ENCODE measurements around the gene GLB1L3.
"Not testable (repeated sequence)": the region's sequence is repeated elsewhere in the genome, so short reads cannot be mapped to it uniquely, and the experiment has no call there.

Gene GLB1L3

DNA sequence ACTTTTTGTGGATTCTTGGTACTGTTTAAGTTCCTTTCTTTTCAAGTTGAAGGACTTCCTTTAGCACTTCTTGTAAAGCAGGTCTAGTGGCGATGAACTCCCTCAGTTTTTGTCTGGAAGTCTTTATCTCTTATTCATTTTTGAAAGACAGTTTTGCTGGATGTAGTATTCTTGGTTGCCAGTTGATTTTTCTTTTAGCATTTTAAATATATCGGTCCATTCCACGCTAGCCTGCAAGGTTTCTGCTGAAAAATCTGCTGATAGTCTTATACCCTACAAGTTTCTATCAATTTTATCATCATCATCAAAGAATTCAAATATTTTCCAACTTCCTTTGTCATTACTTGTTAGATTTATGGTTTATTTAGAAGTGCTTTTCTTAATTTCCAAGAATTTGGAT, 40.9 kb downstream of the GLB1L3 start:
- DNase-seq: no peak

DNA sequence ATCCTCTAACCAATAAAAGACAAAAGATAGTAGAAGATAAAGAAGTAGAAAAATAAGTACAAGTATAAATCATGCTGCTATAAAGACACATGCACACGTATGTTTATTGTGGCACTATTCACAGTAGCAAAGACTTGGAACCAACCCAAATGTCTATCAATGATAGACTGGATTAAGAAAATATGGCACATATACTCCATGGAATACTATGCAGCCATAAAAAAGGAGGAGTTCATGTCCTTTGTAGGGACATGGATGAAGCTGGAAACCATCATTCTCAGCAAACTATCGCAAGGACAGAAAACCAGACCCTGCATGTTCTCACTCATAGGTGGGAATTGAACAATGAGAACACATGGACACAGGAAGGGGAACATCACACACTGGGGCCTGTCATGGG, 45.2 kb downstream of the GLB1L3 start:
- not testable (repeated sequence) for DNase-seq

DNA sequence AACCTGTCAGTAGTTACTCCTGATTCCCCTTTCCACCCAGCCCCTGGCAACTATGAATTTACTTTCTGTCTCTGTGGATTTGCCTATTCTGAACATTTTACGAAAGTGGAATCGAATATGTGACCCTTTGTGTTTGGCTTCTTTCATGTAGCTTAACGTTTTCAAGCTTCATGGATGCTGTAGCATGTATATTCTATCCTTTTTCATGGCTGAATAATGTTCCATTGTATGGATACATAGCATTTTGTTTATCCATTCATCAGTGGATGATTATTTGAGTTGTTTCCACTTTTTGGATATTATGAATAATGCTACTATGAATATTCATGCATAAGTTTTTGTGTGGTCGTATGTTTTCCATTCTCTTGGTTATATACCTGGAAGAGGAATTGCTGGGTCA, 46.4 kb downstream of the GLB1L3 start:
- DNase-seq: no peak

DNA sequence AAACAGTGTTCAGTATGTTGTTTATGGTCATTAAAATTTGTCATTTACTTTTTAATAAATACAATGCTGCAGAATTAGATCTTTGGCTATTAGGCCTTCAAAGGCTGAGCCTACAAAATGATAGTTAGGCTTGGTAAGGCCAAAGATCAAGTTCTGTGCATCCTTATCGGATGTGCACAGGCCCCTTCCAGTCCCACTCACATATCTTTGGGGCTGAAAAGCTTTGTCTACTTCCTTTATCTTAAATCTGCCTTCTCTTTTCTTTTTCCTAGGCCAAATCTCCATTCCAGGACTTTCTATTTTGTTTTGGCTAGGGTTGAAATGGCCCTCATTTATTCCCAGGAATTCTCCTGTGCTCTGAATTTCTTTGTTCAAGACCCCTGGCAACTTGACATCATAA, 52.3 kb downstream of the GLB1L3 start:
- no peak for DNase-seq

DNA sequence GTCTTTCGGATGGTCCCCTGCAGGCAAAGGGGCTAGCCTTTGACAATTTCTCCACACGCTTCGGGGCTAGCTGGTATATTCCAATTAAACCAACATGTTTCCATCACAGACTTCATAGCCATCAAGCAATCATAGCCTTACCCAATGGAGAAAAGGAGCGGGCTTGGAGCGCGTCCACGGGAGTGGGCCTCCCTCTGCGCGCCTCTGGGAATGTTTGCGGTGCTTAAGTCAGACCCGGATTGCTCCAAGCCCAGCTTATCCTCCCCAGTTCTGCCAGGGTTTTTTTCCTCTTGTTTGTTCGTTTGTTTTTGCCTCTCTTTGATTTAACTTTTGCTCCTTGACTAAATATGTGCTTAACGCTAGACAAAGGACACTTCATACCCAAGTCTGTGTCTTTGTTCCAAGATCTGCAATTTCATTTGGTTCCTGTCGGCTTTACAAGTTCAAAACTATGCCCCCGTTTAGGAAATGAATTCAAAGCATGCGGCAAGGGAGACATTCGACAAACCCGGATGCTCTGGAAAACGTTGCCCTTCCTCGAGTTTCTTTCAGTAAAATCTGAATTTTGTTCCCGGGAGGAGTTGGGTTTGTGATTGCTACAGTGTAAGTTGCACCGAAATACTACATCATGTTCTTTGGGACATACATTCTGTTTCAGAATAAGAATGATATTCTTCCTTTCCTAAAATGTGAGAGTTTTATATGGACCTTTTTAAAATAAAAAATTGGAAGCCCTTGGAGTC, 54.6 kb downstream of the GLB1L3 start:
- DNase-seq: no peak

DNA sequence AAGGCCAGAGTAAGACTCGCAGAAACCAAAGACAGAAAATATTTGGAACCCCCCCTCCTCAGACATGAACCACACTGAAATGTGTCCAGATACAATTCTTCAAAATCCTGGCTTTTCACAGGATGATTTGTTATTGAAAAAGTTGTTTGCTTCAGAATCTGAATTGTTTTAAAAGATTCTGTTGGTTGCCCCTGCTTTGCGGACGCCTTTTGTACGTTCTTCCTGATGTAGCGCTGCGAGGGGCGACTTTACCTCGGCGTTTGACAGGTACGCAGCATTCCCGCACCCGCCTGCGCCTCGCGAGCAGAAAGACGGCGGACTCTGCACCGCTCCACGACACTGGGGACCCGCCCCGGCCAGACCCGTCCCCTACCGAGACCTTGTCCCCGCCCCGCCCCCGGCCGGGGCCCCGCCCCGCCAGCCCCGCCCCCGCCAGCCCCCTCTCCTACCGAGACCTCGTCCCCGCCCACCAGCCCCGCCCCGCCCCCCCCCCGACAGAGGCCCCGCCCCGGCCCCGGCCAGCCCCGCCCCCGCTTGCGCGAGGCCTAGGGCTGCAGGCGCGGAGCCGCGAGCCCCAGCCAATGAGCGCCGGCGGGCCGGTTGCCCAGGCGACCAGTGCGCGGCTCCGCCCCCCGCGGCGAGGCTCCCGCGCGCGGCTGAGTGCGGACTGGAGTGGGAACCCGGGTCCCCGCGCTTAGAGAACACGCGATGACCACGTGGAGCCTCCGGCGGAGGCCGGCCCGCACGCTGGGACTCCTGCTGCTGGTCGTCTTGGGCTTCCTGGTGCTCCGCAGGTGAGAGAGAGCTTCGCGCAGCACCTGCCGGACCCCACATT, 55.4 kb downstream of the GLB1L3 start, which contains the start of gene GLB1L2:
GLB1L2 (plus strand) TSS at position 635 of the 835 bp plus-strand sequence; CDS start at position 709, 74 bp downstream.
- peak; percentile 83 for DNase-seq

DNA sequence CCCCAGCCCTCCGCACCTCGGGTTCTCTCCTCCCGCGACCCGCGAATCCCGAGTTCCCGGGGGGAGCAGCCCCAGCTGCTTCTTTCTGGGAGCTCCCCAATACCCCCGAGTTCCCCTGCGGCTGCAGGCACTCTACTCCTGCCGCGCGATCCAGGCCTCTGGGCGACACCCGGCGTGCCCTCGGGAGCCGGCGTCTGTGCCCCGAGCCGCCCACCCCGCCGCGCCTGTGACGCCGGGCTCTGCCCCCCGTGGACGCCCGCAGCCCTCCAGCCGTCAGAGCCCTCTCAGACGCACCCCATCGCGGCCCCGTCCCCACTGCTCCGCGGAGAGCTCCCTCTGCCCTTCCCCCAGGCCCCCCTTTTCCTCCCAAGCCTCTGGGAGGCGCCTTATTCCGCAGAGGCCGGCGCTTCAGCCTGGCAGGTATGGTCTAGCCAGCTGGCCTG, 56.0 kb downstream of the GLB1L3 start:
- DNase-seq: peak; percentile 42

DNA sequence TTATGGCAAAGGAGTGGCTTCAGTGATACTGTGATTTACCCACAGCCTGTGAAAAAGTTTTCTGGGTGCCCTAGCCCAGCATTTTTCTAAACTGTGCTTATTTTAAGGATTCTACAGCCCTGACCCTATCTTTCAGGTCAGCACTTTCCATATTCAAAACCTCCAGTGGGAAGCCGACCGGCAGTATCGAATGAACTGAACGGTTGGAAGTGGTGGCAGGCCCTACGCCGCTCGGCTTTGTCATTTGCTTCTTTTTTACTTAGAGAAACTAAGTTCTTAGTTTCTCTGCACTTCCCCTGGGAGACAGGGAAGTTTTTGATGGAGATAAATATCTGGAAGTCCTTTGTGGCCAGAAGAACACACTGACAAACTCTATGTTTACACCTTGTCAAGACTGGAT, 56.6 kb downstream of the GLB1L3 start:
- DNase-seq: no peak

DNA sequence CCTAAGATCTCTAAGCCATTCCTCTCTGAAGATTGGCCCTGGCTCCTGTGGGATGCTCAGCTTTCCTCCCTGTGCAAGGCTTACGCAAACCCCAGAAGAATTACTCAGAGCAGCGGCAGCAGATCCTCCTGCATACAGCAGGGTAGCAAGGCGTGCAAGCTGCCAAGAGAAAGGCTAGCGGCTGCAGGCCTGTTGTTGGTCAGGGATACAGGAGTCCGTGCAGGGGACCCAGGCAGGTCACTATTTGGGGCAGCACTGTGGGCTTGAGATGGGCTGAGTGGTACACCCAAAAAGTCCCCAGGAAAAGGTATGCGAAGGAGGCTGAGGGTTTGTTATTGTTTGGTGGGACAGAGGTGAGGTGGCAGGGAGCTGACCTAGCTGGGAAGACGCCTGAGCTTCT, 57.1 kb downstream of the GLB1L3 start:
- no peak for DNase-seq

DNA sequence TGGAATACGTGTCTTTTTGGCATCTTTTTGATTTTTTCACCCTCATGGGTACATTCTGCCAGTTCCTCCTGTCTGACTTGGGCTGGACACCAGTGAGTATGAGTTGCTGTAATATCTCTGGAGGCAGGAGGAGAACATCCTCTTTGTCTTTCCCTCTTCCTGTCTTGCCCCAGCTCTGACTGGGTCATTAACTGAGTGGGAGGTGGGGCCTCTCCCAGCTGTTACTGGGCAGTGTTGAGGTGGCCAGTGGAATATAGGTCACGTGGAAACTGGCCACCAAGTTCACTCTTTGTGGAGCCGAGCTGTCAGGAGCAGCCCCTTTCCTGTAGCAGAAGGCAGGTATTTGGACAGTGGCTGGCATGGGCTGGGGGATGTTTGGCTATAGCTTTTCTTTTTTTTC, 57.8 kb downstream of the GLB1L3 start:
- no peak for DNase-seq

DNA sequence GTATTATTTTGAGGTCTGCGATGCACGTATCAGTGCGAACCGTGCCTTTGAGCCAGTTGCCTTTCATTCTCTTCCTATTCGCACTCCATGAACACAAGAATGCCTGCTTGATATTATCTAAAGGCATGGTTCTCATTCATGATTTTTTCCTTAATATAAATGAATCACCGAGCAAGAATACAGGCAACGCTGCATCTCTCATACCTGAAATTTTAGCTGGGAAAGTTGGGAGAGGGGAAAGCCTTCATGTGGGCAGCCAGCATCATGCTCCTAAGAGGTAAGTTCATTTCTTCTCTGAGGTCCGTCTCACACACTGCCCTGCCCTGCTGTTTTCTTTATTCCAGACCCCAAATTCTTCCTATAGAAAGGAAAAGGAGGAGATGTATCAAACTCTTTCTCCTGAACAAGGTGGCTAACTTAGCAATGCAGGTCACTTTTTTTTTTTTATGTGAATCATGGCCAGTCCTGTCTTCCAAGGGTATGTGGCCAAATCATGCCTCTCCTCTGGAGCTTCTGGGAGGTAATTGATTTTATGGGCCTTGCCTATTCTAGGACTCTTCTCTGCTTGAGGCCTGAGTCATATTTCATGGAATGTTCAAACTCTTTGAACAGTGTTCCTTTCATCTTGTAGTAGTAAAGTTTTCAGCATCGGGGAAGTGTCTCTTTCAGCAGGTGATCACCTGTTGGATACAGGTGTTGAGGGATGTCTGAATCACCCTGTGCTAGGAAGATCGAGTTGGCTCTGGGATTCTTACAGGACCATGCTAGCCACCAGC, 58.8 kb downstream of the GLB1L3 start:
- no peak for DNase-seq

DNA sequence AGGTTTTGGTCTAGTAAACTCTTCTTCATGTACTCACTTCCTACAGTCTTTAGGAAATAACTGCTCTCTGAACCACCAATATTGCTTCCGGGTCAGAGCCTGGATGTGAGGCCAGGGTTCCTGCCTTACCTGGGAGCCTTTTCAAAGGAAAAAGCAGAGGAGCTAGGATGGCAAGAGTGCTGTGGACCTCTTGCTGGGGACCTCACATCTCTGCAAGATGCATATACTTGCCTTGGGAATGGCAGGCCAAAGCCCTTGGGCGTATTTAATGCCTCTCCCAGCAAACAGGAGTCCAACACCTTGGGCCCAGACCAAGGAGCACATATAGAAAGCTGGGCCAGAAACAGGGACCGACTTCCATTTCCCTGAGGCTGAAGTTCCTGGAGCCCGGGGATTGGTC, 60.9 kb downstream of the GLB1L3 start:
- no peak for DNase-seq

DNA sequence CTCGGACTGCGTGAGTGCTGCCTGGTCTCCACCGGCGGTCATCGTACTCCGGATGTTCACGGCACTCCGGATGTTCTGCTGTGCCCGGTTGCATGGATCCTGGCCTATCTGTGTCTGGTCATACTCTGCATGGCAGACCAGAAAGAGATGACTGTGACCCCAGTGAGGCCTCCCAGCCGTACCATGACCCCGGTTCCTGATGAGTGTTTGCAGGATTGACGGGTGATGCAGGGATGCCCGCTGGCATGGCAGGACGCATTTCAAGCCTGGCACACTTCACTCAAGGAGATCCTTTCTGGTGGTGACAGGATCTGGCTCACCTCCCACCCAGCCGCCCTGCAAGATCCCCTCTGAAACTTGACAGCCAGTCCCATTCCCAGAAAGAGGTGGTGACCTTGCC, 61.9 kb downstream of the GLB1L3 start:
- DNase-seq: no peak

DNA sequence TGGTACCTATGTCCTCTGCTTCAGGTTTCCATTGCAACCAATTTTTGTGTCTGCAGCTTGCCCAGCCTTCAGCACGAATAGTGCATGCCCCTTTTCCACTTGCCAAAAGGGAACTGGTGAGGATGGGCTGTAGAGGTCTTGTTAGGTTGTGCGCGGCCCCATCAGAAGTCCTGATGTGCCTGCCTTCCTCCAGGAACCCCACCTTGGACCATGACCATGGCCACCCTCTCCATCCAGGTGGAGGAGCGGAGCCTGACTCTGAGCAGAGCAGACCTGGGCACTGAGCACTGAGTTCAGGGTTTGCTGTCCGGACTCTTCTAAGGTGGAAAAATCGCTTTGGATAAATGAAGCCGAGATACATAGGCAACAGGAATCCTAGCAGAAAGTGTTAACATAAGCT, 62.5 kb downstream of the GLB1L3 start:
- DNase-seq: no peak

DNA sequence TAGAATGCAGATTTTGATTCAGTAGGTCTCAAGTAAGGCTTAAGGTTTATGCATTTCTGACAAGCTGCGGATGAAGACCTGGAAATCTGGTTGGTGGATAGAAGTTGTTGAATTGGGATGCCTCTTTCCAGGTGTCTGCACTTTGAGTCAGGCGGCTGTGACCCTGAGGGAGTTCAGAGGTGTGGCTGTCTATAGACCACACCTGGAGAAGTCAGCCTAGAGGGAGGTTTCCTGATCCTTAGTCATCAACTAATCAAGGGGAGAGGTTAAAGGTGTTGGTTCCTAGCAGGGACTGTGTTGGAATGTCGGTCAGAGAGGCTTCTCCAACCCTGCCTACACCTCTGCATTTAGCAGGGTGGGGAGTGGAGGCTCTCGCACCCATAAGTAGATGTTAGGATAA, 63.6 kb downstream of the GLB1L3 start:
- DNase-seq: no peak

DNA sequence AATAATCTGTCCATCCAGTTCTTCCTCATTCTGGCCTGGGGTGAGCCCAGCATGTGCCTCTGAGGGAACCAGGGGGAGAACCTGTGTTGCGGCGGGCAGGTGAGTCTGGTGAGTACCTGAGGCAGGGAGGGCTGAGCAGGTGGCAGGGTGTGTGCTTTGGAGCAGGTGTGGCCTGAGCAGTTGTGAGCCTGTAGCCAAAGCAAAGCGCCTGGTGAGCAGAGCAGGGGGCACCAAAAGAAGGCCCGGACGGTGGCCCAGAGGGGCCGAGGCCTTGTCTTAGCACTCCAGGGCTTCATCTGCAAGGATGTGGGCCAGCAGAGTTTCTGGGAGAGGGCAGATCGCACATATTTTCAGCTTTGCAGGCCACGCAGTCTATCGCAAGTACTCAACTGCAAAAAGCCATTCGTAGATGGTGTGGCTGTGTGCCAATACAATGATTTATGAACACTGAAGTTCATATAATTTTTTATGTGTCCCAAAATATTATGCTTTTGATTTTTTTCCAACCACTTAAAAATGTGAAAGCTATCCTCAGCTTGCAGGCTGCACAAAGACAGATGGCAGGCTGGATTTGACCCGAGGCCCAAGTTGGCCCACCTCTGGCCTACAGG, 64.3 kb downstream of the GLB1L3 start:
- no peak for DNase-seq

DNA sequence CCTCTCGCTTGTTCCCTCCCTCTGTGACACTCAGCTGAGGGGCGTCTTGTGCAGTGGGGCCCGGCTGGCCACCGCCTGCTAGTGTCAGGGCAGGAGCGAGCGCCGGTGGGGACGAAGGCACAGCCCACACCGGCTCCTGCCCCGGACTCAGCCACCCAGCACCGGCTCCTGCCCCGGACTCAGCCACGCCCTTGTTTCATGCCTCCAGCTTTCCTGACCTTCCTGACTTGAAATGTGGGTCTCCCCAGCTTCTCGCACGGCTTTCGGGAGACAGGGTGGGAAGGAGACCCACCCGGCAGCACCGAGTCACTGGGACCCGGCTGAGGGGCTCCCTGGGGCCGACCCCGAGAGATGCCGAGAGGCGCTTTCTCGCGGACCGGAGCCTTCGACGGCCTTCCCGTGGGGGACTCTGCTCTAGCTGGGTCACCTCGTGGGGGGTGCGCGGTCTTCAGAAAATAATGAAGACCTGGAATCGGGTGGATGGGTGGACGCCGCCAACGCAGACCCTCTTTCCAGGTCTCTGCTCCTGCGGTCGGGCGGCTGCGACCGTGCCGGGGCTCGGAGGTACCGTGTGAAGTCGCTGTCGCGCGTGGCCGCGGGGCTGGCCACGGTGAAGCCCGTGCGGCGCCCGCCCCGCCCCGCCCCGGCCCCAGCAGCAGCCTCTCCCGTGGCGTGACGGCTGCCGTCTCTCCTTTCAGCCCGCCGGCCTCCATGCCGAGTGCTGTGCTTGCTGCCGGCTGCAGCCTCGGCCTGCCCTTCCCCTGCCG, 65.8 kb downstream of the GLB1L3 start:
- DNase-seq: no peak

DNA sequence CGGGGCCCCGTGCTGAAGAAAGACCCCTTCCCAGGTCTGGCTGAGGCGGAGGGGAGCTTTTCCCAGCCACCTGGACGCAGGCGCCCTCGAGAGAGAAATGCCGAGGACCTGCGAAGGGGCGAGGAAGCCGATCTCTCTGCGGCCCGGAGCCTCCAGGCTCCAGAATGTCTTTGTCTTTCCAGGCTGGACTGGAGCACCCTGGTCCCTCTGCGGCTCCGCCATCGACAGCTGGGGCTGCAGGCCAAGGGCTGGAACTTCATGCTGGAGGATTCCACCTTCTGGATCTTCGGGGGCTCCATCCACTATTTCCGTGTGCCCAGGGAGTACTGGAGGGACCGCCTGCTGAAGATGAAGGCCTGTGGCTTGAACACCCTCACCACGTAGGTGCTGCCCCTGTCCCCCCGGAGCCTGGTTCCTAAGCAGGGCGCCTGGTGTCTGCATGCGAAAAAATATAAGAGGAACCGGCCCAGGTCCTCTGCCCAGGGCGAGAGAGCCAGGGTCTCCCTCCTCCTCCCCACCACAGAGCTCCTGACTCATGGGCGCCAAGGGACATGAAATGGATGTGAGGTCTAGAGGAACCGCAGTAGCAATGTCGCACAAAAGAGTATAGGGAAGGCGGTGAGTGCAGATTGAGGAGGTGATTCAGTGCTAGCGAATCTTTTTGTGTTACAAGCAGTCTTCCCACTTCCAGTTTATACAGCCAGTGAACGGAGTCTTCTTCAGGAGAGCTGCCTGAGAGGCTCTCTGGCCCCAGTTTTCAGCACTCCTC, 66.6 kb downstream of the GLB1L3 start:
- DNase-seq: no peak

DNA sequence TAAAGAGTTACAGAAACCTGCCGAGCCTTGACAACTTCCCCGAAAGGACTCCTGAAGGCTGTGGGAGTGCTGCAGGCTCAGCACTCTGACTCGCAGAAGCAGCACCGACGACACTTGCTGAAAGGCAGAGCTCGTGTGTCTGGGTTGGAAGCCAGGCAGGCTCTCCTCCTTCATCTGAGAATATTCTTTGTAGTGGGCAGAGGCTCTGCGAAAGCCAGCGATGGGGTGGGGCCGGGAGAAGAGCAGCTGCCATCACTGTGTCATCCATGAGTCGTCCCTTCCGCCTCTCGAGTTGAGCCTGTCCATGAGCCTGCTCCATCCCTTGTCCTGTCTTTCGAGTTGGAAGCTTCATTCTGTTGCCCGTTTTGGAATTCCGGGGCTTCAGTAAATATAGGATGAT, 67.5 kb downstream of the GLB1L3 start:
- DNase-seq: no peak

DNA sequence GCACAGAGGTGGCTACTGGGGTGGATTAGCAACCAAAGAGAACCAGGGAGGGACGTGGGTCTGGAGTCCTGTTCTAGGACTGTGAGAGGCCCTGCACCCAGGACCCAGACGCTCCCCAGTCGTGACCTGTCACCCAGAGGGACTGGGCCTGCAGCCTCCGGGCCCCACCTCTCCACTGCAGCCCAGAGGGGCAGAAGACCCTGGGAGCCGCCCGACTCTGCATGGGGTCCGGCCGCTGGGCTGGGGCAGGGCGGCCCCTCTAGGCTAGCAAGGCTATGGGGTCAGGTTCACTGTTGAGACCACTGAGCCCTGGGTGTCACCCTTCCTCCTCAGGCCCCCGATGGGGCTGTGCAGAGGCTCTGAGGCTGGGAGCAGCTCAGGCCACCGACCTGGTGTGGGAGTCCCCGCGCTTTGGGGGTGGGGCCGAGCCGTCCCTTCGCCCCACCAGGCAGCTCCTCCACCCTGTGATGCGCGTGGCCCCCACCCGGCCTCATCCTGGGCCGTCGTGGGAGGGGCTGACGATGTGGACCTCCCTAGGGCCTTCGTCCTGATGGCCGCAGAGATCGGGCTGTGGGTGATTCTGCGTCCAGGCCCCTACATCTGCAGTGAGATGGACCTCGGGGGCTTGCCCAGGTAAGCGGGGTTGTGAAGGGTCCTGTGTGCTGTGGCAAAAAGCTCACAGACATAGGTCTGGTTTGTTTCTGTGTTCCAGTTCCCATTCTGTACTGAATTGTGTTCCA, 68.5 kb downstream of the GLB1L3 start:
- DNase-seq: not testable (repeated sequence)

DNA sequence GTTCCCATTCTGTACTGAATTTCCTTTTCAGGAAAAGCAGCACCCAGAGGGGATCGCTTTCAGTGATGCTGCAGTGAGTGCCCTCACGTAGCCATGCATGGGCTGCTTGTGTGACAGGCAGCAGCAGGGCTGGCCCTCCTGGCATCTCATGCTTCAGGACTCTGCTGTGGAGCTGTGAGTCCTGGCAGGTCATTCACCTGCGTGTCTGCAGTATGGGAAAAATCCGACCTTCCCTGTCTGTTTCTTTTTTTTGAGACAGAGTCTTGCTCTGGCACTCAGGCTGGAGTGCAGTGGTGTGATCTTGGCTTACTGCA, 69.0 kb downstream of the GLB1L3 start:
- no peak for DNase-seq
